SKM-1 (cell line): ENCODE results near the gene SMTNL1.

Source experiments
- DNase-seq: peaks from one replicate; lab custom pipeline; 2025; ENCODE audit not compliant: unreplicated experiment; lab: John Stamatoyannopoulos, UW

The SMTNL1 gene

GRCh38 chr11:57586711-57587245, 49.4 kb downstream of the SMTNL1 start:
- DNase-seq, result no peak

- peak; percentile 39 for DNase-seq
These were observed 50.8 kb downstream of the SMTNL1 start for GRCh38 chr11:57588046-57588710.

GRCh38 chr11:57596266-57596885, 59.0 kb downstream of the SMTNL1 start:
- no peak for DNase-seq

GRCh38 chr11:57597461-57597915, 60.1 kb downstream of the SMTNL1 start, which contains the start of gene SERPING1:
Gene SERPING1, plus strand, starts transcription at chr11:57597685. Its CDS starts 586 bp downstream, at chr11:57598271.
- no peak for DNase-seq

GRCh38 chr11:57597916-57598830, 60.8 kb downstream of the SMTNL1 start:
- DNase-seq, result no peak

GRCh38 chr11:57598831-57599155, 61.4 kb downstream of the SMTNL1 start:
- no peak for DNase-seq

- no peak for DNase-seq
These were observed 62.0 kb downstream of the SMTNL1 start for GRCh38 chr11:57599381-57599780.
